ENCODE data around the gene RASAL2. TPM values are rescaled to one million over a fixed set of nuclear protein-coding genes. Genes with fewer than 3 reads are reported as not detected.

Gene RASAL2
- total and polyA plus RNA-seq, 9 of the 15 experiments (the other 6 are each of a cell fraction or from before 2014, with no cell fraction given) = 0.13 to 1.0 (median 0.62) TPM

GRCh38 chr1:178093494-178093950, 382 bp upstream of the RASAL2 start (continued):
- no peak for TF ChIP-seq BCLAF1 (IDR thresholded peaks at IDR 0.05; ENCODE audit: borderline replicate concordance in 1 of 2, control insufficient read depth in 1 of 2, low read depth in 2 of 2, low read length in 1 of 2)
- no peak for TF ChIP-seq ZNF695 (CRISPR knock-in tag; IDR thresholded peaks at IDR 0.05)
- no peak for TF ChIP-seq HNRNPL (IDR thresholded peaks at IDR 0.05; ENCODE audit: low read depth, low read length)
- TF ChIP-seq BACH1 (tag; IDR thresholded peaks at IDR 0.05) = no peak
- TF ChIP-seq TGIF2 (CRISPR knock-in tag; IDR thresholded peaks at IDR 0.05) = no peak
- peak; percentile 95; the same call in 1 of the 2 replicates for TF ChIP-seq ATF6 (CRISPR knock-in tag; IDR thresholded peaks at IDR 0.05)
- no peak for TF ChIP-seq POLR2G (IDR thresholded peaks at IDR 0.05; ENCODE audit: low read depth, low read length)
- TF ChIP-seq ZNF140 (CRISPR knock-in tag; IDR thresholded peaks at IDR 0.05) = no peak
- TF ChIP-seq CHCHD3 (CRISPR knock-in tag; IDR thresholded peaks at IDR 0.05) = no peak
- no peak for TF ChIP-seq DLX4 (CRISPR knock-in tag; IDR thresholded peaks at IDR 0.05)
- TF ChIP-seq SUPT5H (IDR thresholded peaks at IDR 0.05) = no peak
- no peak for TF ChIP-seq CREB3 (tag; conservative IDR thresholded peaks at IDR 0.05; ENCODE audit: low read depth)
- no peak for TF ChIP-seq ZSCAN32 (CRISPR knock-in tag; IDR thresholded peaks at IDR 0.05)
- TF ChIP-seq KAT2B (IDR thresholded peaks at IDR 0.05; ENCODE audit: low read depth, low read length) = no peak
- no peak for TF ChIP-seq ZBTB43 (CRISPR knock-in tag; IDR thresholded peaks at IDR 0.05)
- TF ChIP-seq DMBX1 (CRISPR knock-in tag; IDR thresholded peaks at IDR 0.05; ENCODE audit: borderline replicate concordance) = no peak
- peak; percentile 42 to 46 for TF ChIP-seq NRF1 (conservative IDR thresholded peaks at IDR 0.05 in 1 of 2, IDR thresholded peaks at IDR 0.05 in 1 of 2)
- no peak for TF ChIP-seq RBM25 (IDR thresholded peaks at IDR 0.05; ENCODE audit: low read depth, low read length, severe bottlenecking)
- TF ChIP-seq ELK1 (CRISPR knock-in tag; IDR thresholded peaks at IDR 0.05) = no peak

Data from K562 (cell line).